ENCODE measurements around the gene NPC1L1.

GRCh38 chr7:44549457-44549856 lies 8.3 kb upstream of the NPC1L1 start:
- TF ChIP-seq ZNF501 (tag by site-specific recombination; IDR thresholded peaks at IDR 0.05) (no peak), REST (tag by site-specific recombination; IDR thresholded peaks at IDR 0.05) (no peak), ZNF580 (tag by site-specific recombination; IDR thresholded peaks at IDR 0.05) (no peak), CTCF (tag by site-specific recombination; IDR thresholded peaks at IDR 0.05) (no peak), PBX3 (CRISPR knock-in tag; IDR thresholded peaks at IDR 0.05) (no peak), PATZ1 (tag by site-specific recombination; IDR thresholded peaks at IDR 0.05) (no peak), KLF16 (tag by site-specific recombination; IDR thresholded peaks at IDR 0.05) (no peak), SCRT1 (tag by site-specific recombination; IDR thresholded peaks at IDR 0.05; ENCODE audit: borderline replicate concordance) (no peak)

All from HEK293 (cell line).